ENCODE data around the gene NSD1. TPM values are rescaled to one million over a fixed set of nuclear protein-coding genes. Genes with fewer than 3 reads are reported as not detected.

The NSD1 gene
- polyA plus RNA-seq, 1 donor (not counting 4 experiments of a cell fraction or from before 2014, with no cell fraction given) = 13.6 TPM

- no peaks in the 10 kb centered on the region for H3K9me1 ChIP-seq (ENCODE audit: control insufficient read depth, extremely low read depth, insufficient read depth, low read length)
- FAIRE-seq = no peak
Measured at GRCh38 chr5:177291735-177292134, 158.2 kb downstream of the NSD1 start.

GRCh38 chr5:177293819-177294581 lies 160.4 kb downstream of the NSD1 start:
- Histone ChIP-seq H3K4me1 (ENCODE audit: control insufficient read depth, extremely low read depth, insufficient read depth, low read length) (no peaks in the 10 kb centered on the region), H3K4me2 (ENCODE audit: control insufficient read depth, extremely low read depth, insufficient read depth, low read depth, low read length) (no peak overlapping the region), H3K9ac (ENCODE audit: control insufficient read depth, extremely low read depth, insufficient read depth, low read length) (no peak overlapping the region), H3K27ac (ENCODE audit: control insufficient read depth, insufficient read depth, low read length) (no peak overlapping the region), H3K79me2 (ENCODE audit: control insufficient read depth, insufficient read depth, low read length) (no peaks in the 10 kb centered on the region), H3K9me3 (ENCODE audit: control insufficient read depth, low read depth, low read length) (no peaks in the 10 kb centered on the region), H3K36me3 (ENCODE audit: control insufficient read depth in 2 of 2, extremely low read depth in 1 of 2, insufficient read depth in 2 of 2, low read length in 2 of 2) (peaks cover 29 to 33% of the 10 kb centered on the region in 2 experiments), H2AFZ (ENCODE audit: control insufficient read depth, low read length) (no peak overlapping the region), H3K4me3 (ENCODE audit: control insufficient read depth in 2 of 3, extremely low read depth in 1 of 3, insufficient read depth in 2 of 3, low read depth in 1 of 3, low read length in 3 of 3) (no peak overlapping the region), H3K27me3 (ENCODE audit: control insufficient read depth, extremely low read depth, insufficient read depth, low read length) (no peaks in the 10 kb centered on the region), H3K9me1 (ENCODE audit: control insufficient read depth, extremely low read depth, insufficient read depth, low read length) (no peaks in the 10 kb centered on the region), H4K20me1 (ENCODE audit: control insufficient read depth, extremely low read depth, insufficient read depth, low read length) (no peaks in the 10 kb centered on the region)
- TF ChIP-seq CTCF (optimal IDR thresholded peaks at IDR 0.05 in 1 of 3, IDR thresholded peaks at IDR 0.05 in 1 of 3, conservative IDR thresholded peaks at IDR 0.05 in 1 of 3; ENCODE audit: extremely low read depth in 1 of 3, insufficient read depth in 2 of 3, low read length in 3 of 3) = no peak
- no peak for TF ChIP-seq EZH2 (IDR thresholded peaks at IDR 0.05; ENCODE audit: low read length)
- DNase-seq (ENCODE audit: low read depth, low spot score) = no peak
- dilution Hi-C loops (cut with MboI; ENCODE audit: extremely low pct_ligation_motif_present, low sequenced_read_pairs) = no loop called here
- FAIRE-seq = no peak

More at GRCh38 chr5:177291735-177292134, 158.2 kb downstream of the NSD1 start:
- H3K36me3 ChIP-seq (ENCODE audit: control insufficient read depth in 2 of 2, extremely low read depth in 1 of 2, insufficient read depth in 2 of 2, low read length in 2 of 2) = peaks cover 22 to 35% of the 10 kb centered on the region in 2 experiments
- no peaks in the 10 kb centered on the region for H3K9me3 ChIP-seq (ENCODE audit: control insufficient read depth, low read depth, low read length)
- no peak overlapping the region for H2AFZ ChIP-seq (ENCODE audit: control insufficient read depth, low read length)
- no peak for DNase-seq (ENCODE audit: low read depth, low spot score)
- no peak for TF ChIP-seq EZH2 (IDR thresholded peaks at IDR 0.05; ENCODE audit: low read length)
- TF ChIP-seq CTCF (optimal IDR thresholded peaks at IDR 0.05 in 1 of 3, IDR thresholded peaks at IDR 0.05 in 1 of 3, conservative IDR thresholded peaks at IDR 0.05 in 1 of 3; ENCODE audit: extremely low read depth in 1 of 3, insufficient read depth in 2 of 3, low read length in 3 of 3) = no peak
- H3K79me2 ChIP-seq (ENCODE audit: control insufficient read depth, insufficient read depth, low read length) = no peaks in the 10 kb centered on the region
- no peaks in the 10 kb centered on the region for H4K20me1 ChIP-seq (ENCODE audit: control insufficient read depth, extremely low read depth, insufficient read depth, low read length)
- no peak overlapping the region for H3K4me3 ChIP-seq (ENCODE audit: control insufficient read depth in 2 of 3, extremely low read depth in 1 of 3, insufficient read depth in 2 of 3, low read depth in 1 of 3, low read length in 3 of 3)
- H3K27ac ChIP-seq (ENCODE audit: control insufficient read depth, insufficient read depth, low read length) = no peak overlapping the region
- no peaks in the 10 kb centered on the region for H3K27me3 ChIP-seq (ENCODE audit: control insufficient read depth, extremely low read depth, insufficient read depth, low read length)
- dilution Hi-C loops (cut with MboI; ENCODE audit: extremely low pct_ligation_motif_present, low sequenced_read_pairs) = no loop called here
- no peak overlapping the region for H3K9ac ChIP-seq (ENCODE audit: control insufficient read depth, extremely low read depth, insufficient read depth, low read length)
- no peaks in the 10 kb centered on the region for H3K4me1 ChIP-seq (ENCODE audit: control insufficient read depth, extremely low read depth, insufficient read depth, low read length)
- H3K4me2 ChIP-seq (ENCODE audit: control insufficient read depth, extremely low read depth, insufficient read depth, low read depth, low read length) = no peak overlapping the region

All from keratinocyte (primary cell).